ENCODE measurements around the gene CDH23.

Gene CDH23

GRCh38 chr10:71698737-71699136, 302.0 kb downstream of the CDH23 start:
- Histone ChIP-seq H3K9me3 (ENCODE audit: control insufficient read depth, insufficient read depth, low read length) (no peaks in the 10 kb centered on the region), H3K36me3 (ENCODE audit: control insufficient read depth, insufficient read depth, low read length) (no peaks in the 10 kb centered on the region), H3K27me3 (ENCODE audit: control insufficient read depth, insufficient read depth, low read length) (no peaks in the 10 kb centered on the region), H3K9ac (ENCODE audit: low read depth, low read length) (no peak overlapping the region), H3K4me1 (ENCODE audit: control insufficient read depth, insufficient read depth, low read length) (no peaks in the 10 kb centered on the region; the same call in 1 of the 2 replicates), H3K27ac (ENCODE audit: low read depth, low read length) (no peak overlapping the region), H3K4me3 (ENCODE audit: low read depth, low read length) (no peak overlapping the region)

- H3K4me1 ChIP-seq (ENCODE audit: control insufficient read depth, insufficient read depth, low read length), result no peaks in the 10 kb centered on the region; the same call in 1 of the 2 replicates
- no peak overlapping the region for H3K27ac ChIP-seq (ENCODE audit: low read depth, low read length)
- no peak overlapping the region for H3K9ac ChIP-seq (ENCODE audit: low read depth, low read length)
- no peaks in the 10 kb centered on the region for H3K9me3 ChIP-seq (ENCODE audit: control insufficient read depth, insufficient read depth, low read length)
- H3K36me3 ChIP-seq (ENCODE audit: control insufficient read depth, insufficient read depth, low read length), result no peaks in the 10 kb centered on the region
- H3K27me3 ChIP-seq (ENCODE audit: control insufficient read depth, insufficient read depth, low read length), result no peaks in the 10 kb centered on the region
- no peak overlapping the region for H3K4me3 ChIP-seq (ENCODE audit: low read depth, low read length)
These were observed 304.1 kb downstream of the CDH23 start for GRCh38 chr10:71700731-71701368.

GRCh38 chr10:71701496-71702132, 304.9 kb downstream of the CDH23 start:
- no peak overlapping the region for H3K4me3 ChIP-seq (ENCODE audit: low read depth, low read length)
- H3K27ac ChIP-seq (ENCODE audit: low read depth, low read length), result no peak overlapping the region
- no peaks in the 10 kb centered on the region for H3K9me3 ChIP-seq (ENCODE audit: control insufficient read depth, insufficient read depth, low read length)
- H3K4me1 ChIP-seq (ENCODE audit: control insufficient read depth, insufficient read depth, low read length), result no peaks in the 10 kb centered on the region
- no peaks in the 10 kb centered on the region for H3K27me3 ChIP-seq (ENCODE audit: control insufficient read depth, insufficient read depth, low read length)
- no peak overlapping the region for H3K9ac ChIP-seq (ENCODE audit: low read depth, low read length)
- no peaks in the 10 kb centered on the region for H3K36me3 ChIP-seq (ENCODE audit: control insufficient read depth, insufficient read depth, low read length)

- Histone ChIP-seq H3K27me3 (ENCODE audit: control insufficient read depth, insufficient read depth, low read length) (no peaks in the 10 kb centered on the region), H3K4me3 (ENCODE audit: low read depth, low read length) (no peak overlapping the region), H3K9ac (ENCODE audit: low read depth, low read length) (no peak overlapping the region), H3K4me1 (ENCODE audit: control insufficient read depth, insufficient read depth, low read length) (no peaks in the 10 kb centered on the region), H3K27ac (ENCODE audit: low read depth, low read length) (no peak overlapping the region), H3K36me3 (ENCODE audit: control insufficient read depth, insufficient read depth, low read length) (no peaks in the 10 kb centered on the region), H3K9me3 (ENCODE audit: control insufficient read depth, insufficient read depth, low read length) (no peaks in the 10 kb centered on the region)
These were observed 306.9 kb downstream of the CDH23 start for GRCh38 chr10:71703577-71703976.

- Histone ChIP-seq H3K9ac (ENCODE audit: low read depth, low read length) (no peak overlapping the region), H3K27ac (ENCODE audit: low read depth, low read length) (no peak overlapping the region), H3K4me1 (ENCODE audit: control insufficient read depth, insufficient read depth, low read length) (no peaks in the 10 kb centered on the region), H3K4me3 (ENCODE audit: low read depth, low read length) (no peak overlapping the region), H3K9me3 (ENCODE audit: control insufficient read depth, insufficient read depth, low read length) (no peaks in the 10 kb centered on the region), H3K36me3 (ENCODE audit: control insufficient read depth, insufficient read depth, low read length) (no peaks in the 10 kb centered on the region), H3K27me3 (ENCODE audit: control insufficient read depth, insufficient read depth, low read length) (no peaks in the 10 kb centered on the region)
These were observed 308.1 kb downstream of the CDH23 start for GRCh38 chr10:71704816-71705215.

GRCh38 chr10:71705582-71705981, 308.9 kb downstream of the CDH23 start:
- Histone ChIP-seq H3K9me3 (ENCODE audit: control insufficient read depth, insufficient read depth, low read length) (no peaks in the 10 kb centered on the region), H3K27me3 (ENCODE audit: control insufficient read depth, insufficient read depth, low read length) (no peaks in the 10 kb centered on the region), H3K4me3 (ENCODE audit: low read depth, low read length) (no peak overlapping the region), H3K36me3 (ENCODE audit: control insufficient read depth, insufficient read depth, low read length) (no peaks in the 10 kb centered on the region), H3K9ac (ENCODE audit: low read depth, low read length) (no peak overlapping the region), H3K27ac (ENCODE audit: low read depth, low read length) (no peak overlapping the region), H3K4me1 (ENCODE audit: control insufficient read depth, insufficient read depth, low read length) (no peaks in the 10 kb centered on the region)

GRCh38 chr10:71706216-71707121, 309.7 kb downstream of the CDH23 start:
- H3K36me3 ChIP-seq (ENCODE audit: control insufficient read depth, insufficient read depth, low read length), result no peaks in the 10 kb centered on the region
- no peaks in the 10 kb centered on the region for H3K27me3 ChIP-seq (ENCODE audit: control insufficient read depth, insufficient read depth, low read length)
- no peaks in the 10 kb centered on the region for H3K4me1 ChIP-seq (ENCODE audit: control insufficient read depth, insufficient read depth, low read length)
- H3K27ac ChIP-seq (ENCODE audit: low read depth, low read length), result no peak overlapping the region
- H3K9me3 ChIP-seq (ENCODE audit: control insufficient read depth, insufficient read depth, low read length), result no peaks in the 10 kb centered on the region
- H3K4me3 ChIP-seq (ENCODE audit: low read depth, low read length), result no peak overlapping the region
- H3K9ac ChIP-seq (ENCODE audit: low read depth, low read length), result no peak overlapping the region

GRCh38 chr10:71707240-71707789, 310.6 kb downstream of the CDH23 start:
- Histone ChIP-seq H3K27ac (ENCODE audit: low read depth, low read length) (no peak overlapping the region), H3K27me3 (ENCODE audit: control insufficient read depth, insufficient read depth, low read length) (no peaks in the 10 kb centered on the region)

GRCh38 chr10:71708301-71708703, 311.6 kb downstream of the CDH23 start:
- Histone ChIP-seq H3K9ac (ENCODE audit: low read depth, low read length) (no peak overlapping the region), H3K9me3 (ENCODE audit: control insufficient read depth, insufficient read depth, low read length) (no peaks in the 10 kb centered on the region), H3K4me1 (ENCODE audit: control insufficient read depth, insufficient read depth, low read length) (no peaks in the 10 kb centered on the region), H3K4me3 (ENCODE audit: low read depth, low read length) (no peak overlapping the region), H3K27ac (ENCODE audit: low read depth, low read length) (no peak overlapping the region), H3K36me3 (ENCODE audit: control insufficient read depth, insufficient read depth, low read length) (no peaks in the 10 kb centered on the region), H3K27me3 (ENCODE audit: control insufficient read depth, insufficient read depth, low read length) (no peaks in the 10 kb centered on the region)

More at GRCh38 chr10:71707240-71707789, 310.6 kb downstream of the CDH23 start:
- Histone ChIP-seq H3K4me1 (ENCODE audit: control insufficient read depth, insufficient read depth, low read length) (no peaks in the 10 kb centered on the region), H3K9me3 (ENCODE audit: control insufficient read depth, insufficient read depth, low read length) (no peaks in the 10 kb centered on the region), H3K9ac (ENCODE audit: low read depth, low read length) (no peak overlapping the region), H3K36me3 (ENCODE audit: control insufficient read depth, insufficient read depth, low read length) (no peaks in the 10 kb centered on the region), H3K4me3 (ENCODE audit: low read depth, low read length) (no peak overlapping the region)

- no peak overlapping the region for H3K4me3 ChIP-seq (ENCODE audit: low read depth, low read length)
- H3K4me1 ChIP-seq (ENCODE audit: control insufficient read depth, insufficient read depth, low read length), result no peaks in the 10 kb centered on the region
- no peaks in the 10 kb centered on the region for H3K9me3 ChIP-seq (ENCODE audit: control insufficient read depth, insufficient read depth, low read length)
- no peak overlapping the region for H3K9ac ChIP-seq (ENCODE audit: low read depth, low read length)
- H3K27ac ChIP-seq (ENCODE audit: low read depth, low read length), result no peak overlapping the region
- H3K27me3 ChIP-seq (ENCODE audit: control insufficient read depth, insufficient read depth, low read length), result no peaks in the 10 kb centered on the region
- no peaks in the 10 kb centered on the region for H3K36me3 ChIP-seq (ENCODE audit: control insufficient read depth, insufficient read depth, low read length)
These were observed 312.5 kb downstream of the CDH23 start for GRCh38 chr10:71708897-71709882.
